CD4-positive, alpha-beta T cell treated with Interleukin-17A for 4 hours (primary cell): Measurements from ENCODE around the gene SLCO1A2.

Experiments
- DNase-seq: peaks from one replicate; pipeline ENCODE4 v3.0.0-alpha.2; 2020; ENCODE audit warnings: mixed read lengths

Gene SLCO1A2

DNA sequence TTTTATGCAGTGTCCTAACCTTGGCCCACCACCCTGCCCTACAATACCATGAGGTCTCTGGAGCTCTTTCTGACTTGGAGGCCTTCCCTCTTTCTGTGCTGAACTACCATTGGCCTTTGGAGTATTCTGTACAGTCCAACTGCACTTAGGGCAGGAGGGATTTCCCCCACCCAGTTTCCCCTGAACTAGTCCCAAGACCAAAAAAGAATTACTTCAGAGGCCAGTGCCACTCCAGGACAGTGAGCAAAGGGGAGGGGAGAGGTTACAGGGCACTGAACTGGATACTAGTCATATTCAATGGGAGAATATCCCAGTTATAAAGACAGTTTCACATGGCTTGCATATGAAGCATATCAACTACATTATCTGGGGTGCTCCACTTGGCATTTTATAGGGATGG lies 6.1 kb downstream of the SLCO1A2 start:
- DNase-seq: no peak

DNA sequence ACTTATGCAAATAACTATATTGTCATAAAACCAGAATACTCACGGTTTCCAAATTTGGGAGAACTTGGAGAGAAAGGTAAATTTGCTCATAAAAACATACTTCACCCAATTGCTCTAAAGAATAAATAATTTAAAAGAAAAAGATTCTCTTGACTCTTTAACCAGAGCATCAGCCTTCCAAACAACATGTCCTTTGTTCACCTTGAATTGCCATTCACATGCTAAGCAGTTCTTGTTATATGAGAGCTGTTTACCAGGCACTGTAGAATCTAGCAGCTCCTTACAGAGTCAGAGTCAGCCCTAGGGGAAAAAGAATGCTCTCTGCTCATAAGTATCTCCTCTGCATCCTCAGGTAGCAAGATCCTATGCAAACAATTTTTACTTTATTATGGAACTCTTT lies 10.2 kb downstream of the SLCO1A2 start:
- no peak for DNase-seq

DNA sequence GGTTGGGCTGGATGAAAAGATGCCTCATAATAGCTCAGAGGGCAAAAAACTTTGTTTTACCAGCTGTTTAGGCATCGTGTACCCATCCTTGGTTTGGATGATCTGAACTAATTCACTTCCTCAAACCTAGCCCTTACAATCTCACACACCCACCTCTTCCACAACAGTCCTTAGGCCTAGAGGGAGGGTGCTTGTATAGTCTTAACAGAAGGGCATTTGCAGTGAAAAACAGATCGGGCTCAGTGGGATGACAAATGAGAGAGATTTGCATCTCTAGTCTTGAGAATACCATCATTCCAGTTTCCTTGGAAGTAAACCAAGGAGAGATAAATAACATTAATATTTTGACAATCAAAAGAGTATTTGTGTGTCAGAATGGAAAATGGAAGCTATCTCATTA lies 11.0 kb downstream of the SLCO1A2 start:
- DNase-seq: no peak

DNA sequence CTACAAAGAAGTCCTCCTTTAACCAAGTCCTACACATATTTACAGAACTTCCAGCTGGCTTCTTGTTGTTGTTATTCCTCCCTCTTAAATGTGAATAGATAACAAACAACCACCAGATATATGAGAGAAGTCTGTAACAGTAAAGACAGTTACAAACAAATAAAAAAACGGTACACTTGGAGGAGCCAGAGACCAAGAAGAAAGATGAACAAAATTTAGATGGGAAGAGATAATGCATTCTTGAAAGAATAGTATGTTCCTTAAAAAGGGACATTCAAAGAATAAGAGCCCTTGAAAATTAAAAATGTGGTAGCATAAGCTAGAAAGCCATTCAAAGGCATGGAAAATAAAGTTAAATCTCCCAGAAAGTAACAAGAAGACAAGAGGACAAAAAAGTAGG lies 25.9 kb downstream of the SLCO1A2 start:
- DNase-seq: no peak

DNA sequence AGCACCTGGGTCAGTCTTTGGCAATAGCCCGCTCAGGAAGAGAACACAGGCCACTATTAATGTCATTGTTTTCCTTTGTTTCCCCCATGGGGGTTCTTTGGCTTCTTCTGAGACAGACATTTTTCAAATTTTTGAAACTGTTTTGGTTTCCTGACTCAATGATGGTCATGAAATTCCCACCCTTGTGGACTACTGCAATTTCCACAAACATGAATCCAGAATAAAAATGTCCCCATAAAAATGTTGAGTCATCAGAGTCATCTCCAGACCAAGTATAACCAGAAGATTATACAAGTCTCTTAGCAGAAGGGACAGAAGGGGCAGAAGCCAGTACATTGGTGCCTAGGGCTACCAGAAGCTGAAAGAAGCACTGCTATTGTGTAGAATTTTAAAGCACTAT lies 29.1 kb downstream of the SLCO1A2 start:
- DNase-seq: no peak

DNA sequence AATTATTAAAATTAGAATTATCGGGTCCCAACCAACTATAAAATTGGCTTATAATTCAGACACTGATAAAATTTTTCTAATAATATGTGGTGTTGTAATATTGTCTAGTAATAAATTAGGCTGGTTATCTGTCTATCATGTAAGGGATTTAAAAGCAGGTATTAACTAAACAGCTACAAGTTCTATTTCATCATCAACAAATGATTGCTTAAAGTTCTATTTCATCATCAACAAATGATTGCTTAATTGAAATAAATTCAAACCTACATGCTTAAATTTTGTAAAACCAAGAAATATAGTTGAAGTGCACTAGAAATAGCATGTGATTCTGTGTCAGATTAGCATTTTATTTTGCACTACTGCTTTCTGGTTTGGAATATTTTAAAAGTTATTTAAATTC lies 34.1 kb downstream of the SLCO1A2 start:
- no peak for DNase-seq

DNA sequence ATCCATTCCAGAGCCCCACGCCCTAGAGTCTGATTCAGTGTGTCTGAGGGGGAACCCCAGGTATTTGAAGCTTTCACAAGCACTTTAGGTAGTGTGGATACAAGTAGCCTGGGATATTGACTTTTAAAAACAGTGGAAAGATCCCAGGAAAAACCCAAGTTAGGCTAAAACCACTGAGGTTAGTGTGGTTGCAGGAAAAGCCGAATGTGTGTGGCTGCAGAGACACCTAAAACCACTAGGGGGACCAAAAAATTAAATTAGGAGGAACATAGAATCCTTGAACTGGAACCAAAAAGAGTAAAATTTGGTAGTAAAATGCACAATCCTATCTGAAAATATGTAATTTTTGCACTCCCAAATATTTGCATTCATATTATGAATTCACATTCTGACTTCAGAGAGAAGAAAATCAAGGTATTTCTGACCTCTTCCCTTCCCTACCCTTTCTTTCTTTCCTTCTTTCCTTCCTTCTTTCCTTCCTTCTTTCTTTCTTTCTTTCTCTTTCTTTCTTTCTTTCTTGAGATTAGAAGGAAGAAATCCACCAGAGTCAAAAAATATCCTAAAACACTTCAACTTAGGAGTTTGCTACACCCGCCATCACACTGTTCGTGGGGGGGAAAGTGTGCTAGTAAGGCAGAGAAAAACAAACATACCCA lies 37.8 kb downstream of the SLCO1A2 start:
- DNase-seq: peak; percentile 7

DNA sequence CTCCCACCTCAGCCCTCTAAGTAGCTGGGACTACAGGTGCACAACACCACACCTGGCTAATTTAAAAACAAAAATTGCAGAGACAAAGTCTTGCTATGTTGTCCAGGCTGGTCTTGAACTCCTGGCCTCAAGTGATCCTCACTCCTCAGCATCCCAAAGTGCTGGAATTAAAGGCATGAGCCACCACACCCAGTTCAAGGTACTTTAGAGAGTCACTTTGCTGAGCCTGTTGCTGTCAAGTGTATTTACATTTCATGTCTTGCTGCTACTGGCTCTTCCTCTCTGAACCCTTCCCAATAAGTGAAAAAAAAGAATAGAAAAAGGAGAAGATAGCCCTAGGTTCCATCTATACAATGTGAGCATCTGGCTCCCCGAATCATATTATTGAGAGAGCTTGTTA lies 38.4 kb downstream of the SLCO1A2 start:
- DNase-seq: no peak

DNA sequence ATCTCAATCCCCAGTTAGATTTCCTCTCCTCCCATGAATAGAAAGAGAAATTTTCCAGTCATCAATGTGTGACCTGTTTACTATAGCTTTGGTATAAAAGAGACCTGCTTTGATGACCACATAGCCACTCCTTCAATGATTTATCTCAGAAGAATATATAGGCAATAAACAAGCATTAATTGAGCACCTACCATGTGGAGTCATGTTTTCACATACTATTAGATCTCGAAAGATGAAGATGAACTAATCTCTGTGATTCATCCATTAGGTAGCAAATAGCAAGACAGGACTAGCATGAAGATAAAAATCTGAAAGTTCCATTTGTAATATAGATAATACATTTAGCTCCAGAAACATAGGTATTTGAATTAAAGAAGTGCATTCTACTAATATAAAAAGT lies 40.5 kb downstream of the SLCO1A2 start:
- no peak for DNase-seq

DNA sequence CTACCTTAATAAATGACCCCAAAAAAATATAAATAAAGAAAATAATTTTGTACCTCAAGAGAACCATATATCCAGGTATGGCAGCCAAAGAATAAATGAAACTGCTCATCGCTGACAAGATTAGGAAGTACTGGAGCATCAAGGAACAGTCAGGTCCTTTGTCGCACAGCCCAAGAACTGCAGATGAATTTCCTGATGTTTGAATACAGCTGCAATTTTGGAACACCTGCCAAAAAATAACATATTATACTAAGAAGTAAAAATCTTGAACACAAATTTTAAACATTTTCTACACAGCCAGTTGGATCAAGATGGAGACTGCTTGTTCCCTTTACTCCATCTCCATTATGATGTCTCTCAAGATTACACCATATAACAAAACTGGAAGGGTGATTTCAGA lies 42.6 kb downstream of the SLCO1A2 start:
- no peak for DNase-seq

DNA sequence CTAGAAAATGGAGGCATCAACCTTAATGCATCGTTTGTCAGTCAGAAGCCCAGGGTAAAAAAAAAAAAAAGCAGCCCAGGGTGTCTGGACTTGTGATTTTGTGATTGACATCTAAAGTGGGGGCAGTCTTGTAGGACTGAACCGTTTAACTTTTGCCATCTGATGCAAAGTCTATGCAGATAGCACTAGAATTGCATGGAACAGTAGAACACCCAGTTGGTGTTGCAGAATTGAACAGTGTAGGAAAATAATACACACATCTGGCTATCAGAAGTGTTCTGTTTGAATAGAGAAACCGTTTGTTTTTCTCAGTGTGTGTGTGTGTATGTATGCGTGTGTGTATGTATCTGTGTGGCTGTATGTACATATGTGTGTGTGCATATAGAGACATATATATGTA lies 45.0 kb downstream of the SLCO1A2 start:
- DNase-seq: no peak

DNA sequence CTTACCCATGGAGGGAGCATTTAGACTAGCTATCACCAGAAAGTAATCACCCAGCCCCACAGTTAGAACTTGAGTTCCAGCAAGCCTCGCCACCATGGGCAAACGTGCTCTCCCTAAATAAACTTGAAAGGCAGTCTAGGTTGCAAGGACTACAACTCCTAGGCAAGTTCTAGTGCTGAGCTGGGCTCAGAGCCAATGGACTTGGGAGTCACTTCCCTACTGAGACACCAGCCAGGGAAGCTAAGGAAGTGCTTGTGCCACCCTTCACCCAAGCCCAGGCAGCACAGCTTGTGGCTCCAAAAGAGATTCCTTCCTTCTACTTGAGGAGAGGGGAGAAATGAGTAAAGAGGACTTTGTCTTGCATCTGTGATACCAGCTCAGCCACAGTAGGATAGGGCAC lies 57.9 kb downstream of the SLCO1A2 start:
- DNase-seq: no peak

DNA sequence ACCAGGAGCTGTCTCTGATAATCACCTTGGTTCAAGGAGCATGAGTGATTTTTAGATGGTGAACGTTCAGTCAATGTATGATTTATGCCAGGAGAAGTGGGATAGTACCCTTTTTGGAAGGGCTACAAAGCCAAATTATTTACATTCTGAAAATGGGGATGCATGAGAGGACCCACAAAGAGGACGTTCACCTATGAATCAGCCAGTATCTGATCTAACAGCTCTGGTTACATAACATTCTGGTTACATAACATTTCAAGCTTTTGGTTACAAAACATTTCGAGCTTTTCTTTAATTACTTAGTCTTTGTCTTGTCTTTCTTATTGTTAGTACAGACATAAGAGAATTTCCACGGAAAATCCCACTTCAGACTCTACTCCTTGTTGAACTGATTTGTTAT lies 68.8 kb downstream of the SLCO1A2 start:
- DNase-seq: no peak

DNA sequence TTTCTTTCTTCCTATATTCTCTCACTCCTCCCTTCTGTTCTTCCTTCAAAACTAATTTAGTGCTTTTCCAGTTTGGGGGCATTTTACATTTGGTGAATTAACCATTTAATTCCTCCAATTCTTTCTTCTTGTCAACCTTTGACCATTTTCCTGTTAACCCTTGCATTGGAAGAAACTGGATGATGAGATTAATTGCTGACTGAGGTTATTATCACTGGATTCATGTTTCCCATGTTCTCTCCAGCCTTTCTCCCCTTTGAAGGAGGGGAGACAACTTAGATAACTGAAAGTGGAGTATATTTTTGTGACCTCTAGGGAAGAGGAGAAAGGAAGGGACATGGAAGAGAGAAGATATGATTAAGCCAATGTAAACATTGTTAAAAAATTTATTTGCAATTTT lies 70.5 kb downstream of the SLCO1A2 start:
- DNase-seq: no peak

DNA sequence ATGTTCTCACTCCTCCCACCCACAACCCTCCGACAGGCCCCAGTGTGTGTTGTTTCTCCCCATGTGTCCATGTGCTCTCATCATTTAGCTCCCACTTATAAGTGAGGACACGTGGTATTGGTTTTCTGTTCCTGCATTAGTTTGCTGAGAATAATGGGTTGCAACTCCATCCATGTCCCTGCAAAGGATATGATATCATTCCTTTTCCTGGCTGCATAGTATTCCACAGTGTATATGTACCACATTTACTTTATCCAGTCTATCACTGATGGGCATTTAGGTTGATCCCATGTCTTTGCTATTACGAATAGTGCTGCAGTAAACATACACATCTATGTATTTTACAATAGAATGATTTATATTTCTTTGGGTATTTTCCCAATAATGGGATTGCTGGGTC lies 77.5 kb downstream of the SLCO1A2 start:
- no peak for DNase-seq

DNA sequence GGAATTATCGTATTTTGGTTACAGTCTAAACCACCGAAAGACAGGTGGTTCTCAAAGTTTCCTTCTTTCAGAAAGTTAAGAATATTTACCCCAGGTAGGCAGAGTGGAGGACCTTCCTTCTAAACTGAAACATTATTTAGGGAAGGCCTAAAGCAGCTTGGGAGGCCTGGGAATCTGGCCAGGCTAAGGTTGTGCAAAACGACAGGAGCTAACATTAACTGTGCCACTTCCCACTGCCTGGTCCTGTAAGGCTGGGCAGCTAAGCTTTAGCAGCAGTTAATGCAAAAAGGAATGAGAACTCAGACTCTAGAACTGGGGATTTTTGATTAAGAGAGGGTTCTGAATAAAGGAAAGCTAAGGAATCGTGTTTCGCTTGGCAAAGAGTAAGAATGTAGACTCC lies 82.6 kb downstream of the SLCO1A2 start:
- no peak for DNase-seq

DNA sequence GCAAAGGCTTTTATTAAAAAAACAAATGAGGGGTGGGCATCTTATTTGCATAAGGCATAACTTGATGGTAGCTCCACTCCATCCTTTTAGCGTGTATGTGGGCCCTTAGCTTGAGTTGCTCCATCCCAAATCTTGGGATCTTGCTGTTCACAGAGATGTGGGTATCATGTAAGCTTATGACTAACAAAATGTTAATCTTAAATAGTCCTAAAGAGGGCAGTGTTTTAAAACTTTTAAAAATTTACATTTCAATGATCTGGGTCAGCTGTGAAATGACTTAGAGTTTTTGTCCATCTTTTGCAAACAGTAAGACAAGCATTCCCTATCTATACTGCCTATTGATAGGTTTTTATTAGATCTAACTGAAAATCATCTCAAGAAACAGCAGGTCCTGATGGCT lies 86.0 kb downstream of the SLCO1A2 start:
- DNase-seq: no peak

DNA sequence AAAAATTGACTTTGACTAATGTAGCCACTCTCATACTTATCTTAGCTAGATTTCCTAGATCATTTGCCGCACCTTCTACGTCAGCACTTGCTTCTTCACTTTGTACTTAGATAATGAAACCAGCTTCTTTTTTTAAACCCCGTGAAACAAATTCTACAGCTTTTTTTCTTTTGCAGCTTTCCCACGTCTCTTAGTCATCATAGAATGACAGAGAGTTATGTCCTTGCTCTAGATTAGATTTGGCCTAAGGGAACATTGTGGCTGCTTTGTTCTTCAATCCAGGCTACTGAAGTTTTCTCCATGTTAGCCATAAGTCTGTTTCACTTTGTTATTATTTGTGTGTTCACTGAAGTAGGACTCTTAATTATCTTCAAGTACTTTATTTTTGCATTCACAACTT lies 94.9 kb downstream of the SLCO1A2 start:
- DNase-seq: no peak

DNA sequence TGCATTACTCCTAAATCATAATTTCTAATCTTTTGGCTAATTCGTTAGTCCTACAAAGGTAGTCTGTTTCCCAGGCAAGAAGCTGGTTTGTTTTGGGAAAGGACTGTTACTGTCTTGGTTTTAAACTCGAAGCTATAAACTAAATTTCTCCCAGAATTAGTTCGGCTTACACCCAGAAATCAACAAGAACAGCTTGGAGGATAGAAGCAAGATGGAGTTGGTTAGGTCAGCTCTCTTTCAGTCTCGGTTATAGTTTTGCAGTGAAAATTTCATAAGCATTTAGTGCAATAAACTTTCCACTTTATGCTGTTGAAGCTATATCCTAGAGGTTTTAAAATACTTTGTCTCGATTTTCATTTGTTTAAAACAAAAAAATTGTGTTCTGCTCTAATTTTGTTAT lies 100.3 kb downstream of the SLCO1A2 start:
- DNase-seq: no peak

DNA sequence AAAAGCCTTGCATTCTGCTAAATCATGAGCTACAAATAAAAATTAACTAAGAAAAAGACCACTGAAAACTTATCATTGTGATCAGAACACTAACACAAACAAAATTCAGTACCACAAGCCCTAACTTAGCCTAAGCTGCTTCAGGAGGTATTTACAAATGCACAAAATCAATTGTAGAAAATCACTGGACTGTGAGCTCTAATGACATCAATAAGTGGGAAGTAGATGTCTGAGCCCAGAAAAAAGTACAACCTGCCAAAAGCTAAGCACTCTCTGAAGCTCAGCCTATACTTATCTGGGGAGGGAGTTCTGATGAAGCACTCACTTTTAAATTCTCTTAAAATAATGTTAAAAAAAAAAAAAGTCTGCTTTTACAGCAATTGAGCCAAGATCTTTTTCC lies 110.8 kb downstream of the SLCO1A2 start:
- DNase-seq: no peak

DNA sequence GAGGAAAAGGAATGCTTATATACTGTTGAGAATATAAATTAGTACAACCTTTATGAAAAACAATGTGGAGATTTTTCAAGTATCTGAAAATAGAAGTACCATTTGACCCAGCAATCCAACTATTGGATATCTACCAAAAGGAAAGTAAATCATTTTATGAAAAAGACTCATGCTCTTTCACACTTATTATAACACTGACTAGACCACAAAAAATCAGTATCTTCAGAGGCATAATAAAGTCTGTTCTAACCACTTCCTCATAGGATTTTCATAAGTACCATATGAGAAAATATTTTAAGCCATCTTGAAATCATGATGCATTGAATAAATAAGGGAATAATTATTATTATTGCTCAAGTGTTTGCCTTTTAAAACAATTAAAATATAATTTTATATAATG lies 112.9 kb downstream of the SLCO1A2 start:
- no peak for DNase-seq

DNA sequence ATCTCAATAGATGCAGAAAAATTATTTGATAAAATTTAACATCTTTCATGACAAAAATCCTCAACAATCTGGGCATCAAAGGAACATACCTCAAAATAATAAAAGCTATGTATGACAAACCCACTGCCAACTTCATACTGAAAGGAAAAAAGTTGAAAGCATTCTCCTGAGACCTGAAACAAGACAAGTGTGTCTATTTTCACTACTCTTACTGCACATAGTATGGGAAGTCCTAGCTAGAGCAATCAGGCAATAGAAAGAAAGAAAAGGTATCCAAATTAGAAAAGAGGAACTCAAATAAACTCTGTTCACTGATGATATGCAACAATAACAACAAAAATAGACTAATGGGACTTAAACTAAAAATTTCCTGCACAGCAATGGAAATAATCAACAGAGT lies 113.6 kb downstream of the SLCO1A2 start:
- no peak for DNase-seq

DNA sequence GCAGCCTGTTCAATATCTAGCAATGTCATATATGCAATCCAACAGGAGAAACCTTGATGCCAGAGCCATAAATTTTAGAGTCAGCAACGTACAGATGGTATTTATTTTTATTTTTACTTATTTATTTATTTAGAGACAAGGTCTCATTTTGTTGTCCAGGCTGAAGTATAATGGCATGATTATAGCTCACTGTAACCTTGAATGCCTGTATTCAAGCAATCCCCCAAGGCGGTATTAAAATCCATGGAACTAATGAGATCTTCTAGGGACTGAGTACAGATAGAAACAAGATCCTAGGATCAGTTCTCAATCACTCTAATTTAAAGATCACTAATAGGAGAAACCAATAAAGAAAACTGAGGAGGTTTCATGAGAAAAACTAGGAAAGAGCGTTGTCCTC lies 114.5 kb downstream of the SLCO1A2 start:
- no peak for DNase-seq

DNA sequence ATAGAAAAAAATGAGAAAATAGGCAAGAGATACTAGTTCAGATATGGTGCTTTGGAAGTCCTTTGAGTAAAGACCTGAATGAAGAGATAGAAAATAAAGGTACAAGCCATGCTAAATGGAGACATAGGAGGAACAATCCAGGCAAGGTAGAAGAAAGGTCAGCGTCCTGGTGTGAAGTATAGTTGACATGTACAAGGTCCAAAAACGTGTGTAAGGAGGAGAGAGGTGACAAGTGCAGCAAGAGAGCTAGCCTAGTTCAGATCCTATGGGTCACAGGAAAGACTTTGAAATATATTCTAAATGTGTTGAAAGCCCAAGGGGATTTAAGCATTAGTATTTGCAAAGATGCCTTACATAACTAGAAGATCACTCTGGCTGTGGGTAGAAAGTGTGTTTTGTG lies 115.5 kb downstream of the SLCO1A2 start:
- DNase-seq: no peak
